ENCODE results near the gene ITIH1. TPM values are rescaled to one million over a fixed set of nuclear protein-coding genes. Genes with fewer than 3 reads are reported as not detected.

The ITIH1 gene
- total and polyA plus RNA-seq, 5 donors = 0.18 TPM; not detected in 4

DNA sequence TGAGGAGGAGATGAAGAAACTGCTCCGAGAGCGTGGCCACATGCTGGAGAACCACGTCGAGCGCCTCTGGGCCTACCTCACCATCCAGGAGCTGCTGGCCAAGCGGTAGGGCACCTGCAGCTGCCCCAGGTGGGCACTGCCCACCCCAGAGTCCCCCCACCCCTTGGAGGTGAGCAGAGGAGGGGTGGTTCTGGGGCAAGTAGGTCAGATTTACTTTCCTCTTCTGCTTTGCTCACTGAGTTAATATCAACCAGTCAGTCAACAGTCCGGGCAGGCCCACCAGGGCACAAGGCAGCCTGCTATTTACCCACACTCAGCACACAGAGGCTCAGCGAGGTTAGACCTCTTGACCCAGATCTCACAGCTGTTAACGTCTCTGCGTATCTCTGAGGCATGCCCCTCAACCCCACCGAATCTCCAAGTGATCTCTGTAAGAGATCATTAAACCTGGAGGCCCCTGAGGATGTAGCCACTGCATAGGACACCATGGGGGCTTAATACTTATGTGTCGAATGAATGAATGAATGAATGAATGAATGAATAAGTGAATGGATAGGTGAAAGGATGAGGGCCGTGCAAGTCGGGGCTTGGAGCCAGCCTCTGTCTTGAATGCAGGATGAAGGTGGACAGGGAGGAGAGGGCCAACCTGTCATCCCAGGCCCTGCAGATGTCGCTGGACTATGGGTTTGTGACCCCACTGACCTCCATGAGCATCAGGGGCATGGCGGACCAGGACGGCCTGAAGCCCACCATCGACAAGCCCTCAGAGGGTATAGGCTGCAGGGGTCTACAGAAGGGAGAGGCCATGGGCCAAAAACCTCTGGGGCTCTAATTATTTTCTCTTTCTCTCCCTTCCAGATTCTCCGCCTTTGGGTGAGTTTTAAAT is 9.2 kb downstream of the ITIH1 start:
- no peak for ATAC-seq
- DNase-seq = no peak
- Histone ChIP-seq H3K27me3 (ENCODE audit: control insufficient read depth, insufficient read depth) (no peaks in the 10 kb centered on the region), H3K27ac (ENCODE audit: low read length) (no peak overlapping the region), H3K9me3 (ENCODE audit: control insufficient read depth, low read length) (no peaks in the 10 kb centered on the region), H3K4me1 (ENCODE audit: control insufficient read depth, insufficient read depth, low read length) (no peaks in the 10 kb centered on the region), H3K4me3 (ENCODE audit: low read length) (no peak overlapping the region)
- 86% methylated on average over 19 of the region's 19 CpGs for WGBS
- intact Hi-C loops (cut with DNase I) = no loop called here

DNA sequence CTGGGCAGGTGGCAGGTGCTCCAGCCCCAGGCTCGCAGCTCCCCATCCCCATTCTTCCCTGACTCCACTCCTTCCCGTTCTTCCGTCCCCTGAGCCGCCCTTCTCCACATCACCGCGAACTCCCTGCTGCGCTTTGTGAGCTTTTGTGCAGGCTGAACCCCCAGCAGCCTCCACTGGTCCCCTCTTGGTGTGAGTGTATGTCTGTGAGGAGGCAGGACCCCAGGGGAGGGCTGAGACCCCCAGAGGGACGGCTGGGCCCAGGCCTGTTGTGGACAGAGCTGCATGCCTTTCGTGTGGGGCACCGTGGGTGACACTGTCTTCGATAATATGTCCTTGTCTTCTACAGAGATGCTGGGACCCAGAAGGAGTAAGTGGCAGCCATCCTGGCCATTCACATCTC is 9.8 kb downstream of the ITIH1 start:
- Histone ChIP-seq H3K27me3 (ENCODE audit: control insufficient read depth, insufficient read depth) (no peaks in the 10 kb centered on the region), H3K4me1 (ENCODE audit: control insufficient read depth, insufficient read depth, low read length) (no peaks in the 10 kb centered on the region), H3K9me3 (ENCODE audit: control insufficient read depth, low read length) (no peaks in the 10 kb centered on the region), H3K4me3 (ENCODE audit: low read length) (no peak overlapping the region), H3K27ac (ENCODE audit: low read length) (no peak overlapping the region)
- no peak for ATAC-seq
- DNase-seq = no peak
- intact Hi-C loops (cut with DNase I) = no loop called here
- 80% methylated on average over 11 of the region's 11 CpGs for WGBS

DNA sequence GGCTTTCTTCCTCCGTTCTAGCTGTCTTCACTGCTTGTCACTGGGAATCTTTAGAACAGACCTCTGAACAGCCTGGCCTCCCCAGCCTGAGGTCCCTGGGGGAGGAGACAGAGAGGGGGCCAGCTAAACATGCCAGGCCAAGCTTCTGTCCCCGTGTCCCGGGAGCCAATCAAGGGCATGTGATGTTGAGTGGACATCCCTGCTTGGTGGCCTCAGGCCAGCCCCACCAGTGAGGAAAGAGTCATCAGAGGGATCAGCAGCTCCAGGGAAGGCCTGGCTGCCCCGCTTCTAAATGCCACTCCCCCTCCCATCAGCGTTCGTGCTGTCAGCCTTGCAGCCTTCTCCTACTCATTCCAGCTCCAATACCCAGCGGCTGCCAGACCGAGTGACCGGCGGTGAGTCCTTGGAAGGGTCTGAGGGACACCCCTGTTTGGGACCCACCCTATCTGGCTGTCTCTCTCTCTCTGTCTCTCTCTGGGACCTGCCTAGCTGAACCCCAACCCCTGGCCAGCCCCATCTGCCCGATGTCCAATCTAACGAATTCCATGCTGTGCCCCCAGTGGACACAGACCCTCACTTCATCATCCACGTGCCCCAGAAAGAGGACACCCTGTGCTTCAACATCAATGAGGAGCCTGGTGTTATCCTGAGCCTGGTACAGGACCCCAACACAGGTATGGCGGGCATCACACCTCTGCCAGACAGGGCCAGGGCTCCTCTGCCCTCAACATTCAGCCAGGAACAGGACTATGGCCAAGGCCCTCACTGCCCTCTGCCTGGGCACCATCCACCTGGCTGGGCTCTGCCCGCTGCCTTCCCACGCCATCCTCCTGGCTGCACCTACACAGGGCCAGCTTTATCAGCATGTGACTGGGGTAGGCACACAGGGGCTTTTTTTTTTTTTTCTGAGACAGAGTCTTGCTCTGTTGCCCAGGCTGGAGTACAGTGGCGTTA is 10.6 kb downstream of the ITIH1 start:
- no peaks in the 10 kb centered on the region for H3K27me3 ChIP-seq (ENCODE audit: control insufficient read depth, insufficient read depth)
- DNase-seq (peak in 2 of 3 donors; percentile 31 to 57), ATAC-seq (peak; percentile 20)
- no peak overlapping the region for H3K27ac ChIP-seq (ENCODE audit: low read length)
- 63% methylated on average over 17 of the region's 17 CpGs for WGBS
- no peaks in the 10 kb centered on the region for H3K9me3 ChIP-seq (ENCODE audit: control insufficient read depth, low read length)
- intact Hi-C loops (cut with DNase I) = no loop called here
- H3K4me1 ChIP-seq (ENCODE audit: control insufficient read depth, insufficient read depth, low read length) = no peaks in the 10 kb centered on the region
- H3K4me3 ChIP-seq (ENCODE audit: low read length) = no peak overlapping the region

- Histone ChIP-seq H3K9me3 (ENCODE audit: control insufficient read depth, low read length) (no peaks in the 10 kb centered on the region), H3K4me1 (ENCODE audit: control insufficient read depth, insufficient read depth, low read length) (no peaks in the 10 kb centered on the region), H3K27me3 (ENCODE audit: control insufficient read depth, insufficient read depth) (no peaks in the 10 kb centered on the region), H3K27ac (ENCODE audit: low read length) (no peak overlapping the region), H3K4me3 (ENCODE audit: low read length) (no peak overlapping the region)
- DNase-seq (no peak), ATAC-seq (no peak)
- intact Hi-C loops (cut with DNase I) = no loop called here
- WGBS = 80% methylated on average over 16 of the region's 16 CpGs
Measured at GRCh38 chr3:52788890-52789745, 11.7 kb downstream of the ITIH1 start.

DNA sequence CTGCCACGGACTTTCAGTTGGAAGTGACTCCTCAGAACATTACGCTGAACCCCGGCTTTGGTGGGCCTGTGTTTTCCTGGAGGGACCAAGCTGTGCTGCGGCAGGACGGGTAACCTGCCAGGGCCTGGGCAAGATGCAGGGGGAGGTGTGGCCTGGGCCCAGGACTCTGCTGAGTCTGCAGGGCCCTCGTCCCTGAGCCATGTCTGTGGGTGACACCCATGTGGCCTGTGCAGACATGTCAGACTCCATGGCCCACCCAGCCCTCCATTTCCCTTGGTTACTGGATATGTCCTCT is 12.3 kb downstream of the ITIH1 start:
- Histone ChIP-seq H3K27me3 (ENCODE audit: control insufficient read depth, insufficient read depth) (no peaks in the 10 kb centered on the region), H3K4me1 (ENCODE audit: control insufficient read depth, insufficient read depth, low read length) (no peaks in the 10 kb centered on the region), H3K27ac (ENCODE audit: low read length) (no peak overlapping the region), H3K4me3 (ENCODE audit: low read length) (no peak overlapping the region), H3K9me3 (ENCODE audit: control insufficient read depth, low read length) (no peaks in the 10 kb centered on the region)
- WGBS = 90% methylated on average over 6 of the region's 6 CpGs
- DNase-seq (peak in 1 of 3 donors; percentile 35), ATAC-seq (no peak)
- intact Hi-C loops (cut with DNase I) = no loop called here

DNA sequence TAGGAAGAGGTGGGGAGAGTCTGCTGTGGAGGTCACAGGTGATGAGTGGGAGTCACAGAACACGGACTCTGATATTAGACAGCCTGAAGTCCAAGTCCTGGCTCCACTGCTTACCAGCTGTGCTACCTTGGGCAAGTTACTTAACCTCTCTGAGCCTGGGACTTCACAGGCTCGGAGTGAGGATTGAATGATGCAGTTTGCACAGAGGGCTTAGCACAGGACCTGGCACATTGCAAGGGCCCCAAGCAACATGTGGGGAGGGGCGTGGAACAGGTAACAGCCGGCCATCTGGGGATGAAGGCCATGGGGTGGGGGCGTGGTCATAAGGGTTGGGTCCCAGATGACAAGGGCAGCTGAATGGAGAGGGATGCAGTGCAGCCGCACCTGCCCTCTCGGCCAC is 12.9 kb downstream of the ITIH1 start:
- H3K27me3 ChIP-seq (ENCODE audit: control insufficient read depth, insufficient read depth) = no peaks in the 10 kb centered on the region
- no peaks in the 10 kb centered on the region for H3K4me1 ChIP-seq (ENCODE audit: control insufficient read depth, insufficient read depth, low read length)
- DNase-seq = peak in 1 of 3 donors; percentile 13
- H3K4me3 ChIP-seq (ENCODE audit: low read length) = no peak overlapping the region
- intact Hi-C loops (cut with DNase I) = no loop called here
- no peaks in the 10 kb centered on the region for H3K9me3 ChIP-seq (ENCODE audit: control insufficient read depth, low read length)
- no peak overlapping the region for H3K27ac ChIP-seq (ENCODE audit: low read length)
- 83% methylated on average over 7 of the region's 7 CpGs for WGBS
- ATAC-seq = no peak

- Histone ChIP-seq H3K27ac (ENCODE audit: low read length) (no peak overlapping the region), H3K4me1 (ENCODE audit: control insufficient read depth, insufficient read depth, low read length) (no peaks in the 10 kb centered on the region), H3K9me3 (ENCODE audit: control insufficient read depth, low read length) (no peaks in the 10 kb centered on the region), H3K4me3 (ENCODE audit: low read length) (no peak overlapping the region), H3K27me3 (ENCODE audit: control insufficient read depth, insufficient read depth) (no peaks in the 10 kb centered on the region)
- WGBS = 84% methylated on average over 13 of the region's 13 CpGs
- ATAC-seq (no peak), DNase-seq (no peak)
- intact Hi-C loops (cut with DNase I) = no loop called here
Measured at GRCh38 chr3:52790741-52791140, 13.3 kb downstream of the ITIH1 start.

DNA sequence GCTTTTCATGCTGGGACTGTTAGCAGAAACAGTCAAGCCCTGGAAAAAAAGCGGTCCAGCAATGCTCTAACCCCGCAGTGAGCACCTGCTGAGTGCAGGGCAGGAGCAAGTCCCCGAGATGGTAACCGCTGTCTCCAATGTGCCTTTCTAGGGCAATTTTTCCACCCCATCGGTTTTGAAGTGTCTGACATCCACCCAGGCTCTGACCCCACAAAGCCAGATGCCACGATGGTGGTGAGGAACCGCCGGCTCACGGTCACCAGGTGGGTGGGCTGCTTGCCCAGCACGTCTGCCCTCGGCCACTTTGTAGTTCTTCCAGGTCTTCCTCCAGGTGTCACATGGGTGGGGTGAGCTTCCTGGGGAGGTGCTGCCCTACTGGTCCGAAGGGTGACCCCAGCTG is 14.0 kb downstream of the ITIH1 start:
- no peak for ATAC-seq
- DNase-seq = no peak
- no peaks in the 10 kb centered on the region for H3K27me3 ChIP-seq (ENCODE audit: control insufficient read depth, insufficient read depth)
- no peak overlapping the region for H3K27ac ChIP-seq (ENCODE audit: low read length)
- intact Hi-C loops (cut with DNase I) = no loop called here
- H3K4me3 ChIP-seq (ENCODE audit: low read length) = no peak overlapping the region
- no peaks in the 10 kb centered on the region for H3K4me1 ChIP-seq (ENCODE audit: control insufficient read depth, insufficient read depth, low read length)
- no peaks in the 10 kb centered on the region for H3K9me3 ChIP-seq (ENCODE audit: control insufficient read depth, low read length)
- WGBS = 82% methylated on average over 12 of the region's 12 CpGs

DNA sequence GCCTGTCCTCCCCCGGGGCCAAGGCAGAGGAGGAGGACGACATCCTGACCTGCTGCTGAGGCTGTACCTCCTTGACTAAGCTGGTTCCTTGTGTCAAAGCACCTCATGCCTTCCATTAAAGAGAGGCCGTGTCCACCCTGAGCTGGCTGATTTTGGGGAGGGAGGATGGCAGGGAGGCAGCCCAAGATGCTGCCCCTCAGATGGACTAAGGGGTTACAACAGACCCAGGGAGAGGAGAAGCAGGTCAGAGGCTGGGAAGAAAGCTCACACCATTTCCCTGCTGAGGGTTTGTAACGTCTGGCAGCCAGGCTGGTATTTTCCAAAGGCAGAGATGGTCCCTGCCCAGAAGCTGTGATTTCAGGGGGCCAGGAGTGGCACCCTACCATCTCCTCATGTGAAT is 14.5 kb downstream of the ITIH1 start:
- Histone ChIP-seq H3K27me3 (ENCODE audit: control insufficient read depth, insufficient read depth) (no peaks in the 10 kb centered on the region), H3K27ac (ENCODE audit: low read length) (no peak overlapping the region), H3K4me3 (ENCODE audit: low read length) (no peak overlapping the region), H3K9me3 (ENCODE audit: control insufficient read depth, low read length) (no peaks in the 10 kb centered on the region), H3K4me1 (ENCODE audit: control insufficient read depth, insufficient read depth, low read length) (no peaks in the 10 kb centered on the region)
- intact Hi-C loops (cut with DNase I) = no loop called here
- WGBS = 66% methylated on average over 4 of the region's 4 CpGs
- ATAC-seq = no peak
- DNase-seq = no peak

- intact Hi-C loops (cut with DNase I) = no loop called here
- H3K9me3 ChIP-seq (ENCODE audit: control insufficient read depth, low read length) = no peaks in the 10 kb centered on the region
- no peaks in the 10 kb centered on the region for H3K27me3 ChIP-seq (ENCODE audit: control insufficient read depth, insufficient read depth)
- WGBS = 82% methylated on average over 7 of the region's 7 CpGs
- no peak overlapping the region for H3K27ac ChIP-seq (ENCODE audit: low read length)
- H3K4me1 ChIP-seq (ENCODE audit: control insufficient read depth, insufficient read depth, low read length) = no peaks in the 10 kb centered on the region
- no peak for ATAC-seq
- H3K4me3 ChIP-seq (ENCODE audit: low read length) = no peak overlapping the region
- DNase-seq = no peak
Measured at GRCh38 chr3:52792413-52792812, 15.0 kb downstream of the ITIH1 start.

Data from right cardiac atrium (tissue), 5 donors.